Ovary (tissue), 1 donor: ENCODE measurements around the gene MCCC1.

ENCODE experiments used
- EP300 ChIP-seq: sonication (generic); formaldehyde crosslinking; IDR thresholded peaks from one replicate; pipeline ENCODE4 v1.6.1; 2017; ENCODE audit warnings: antibody characterized with exemption
- POLR2A ChIP-seq: fragments of 450-650 bp; IDR thresholded peaks from one replicate; pipeline ENCODE4 v1.6.1; 2017; ENCODE audit warnings: antibody characterized with exemption, mild to moderate bottlenecking, moderate library complexity

- TF ChIP-seq POLR2A (no peak), EP300 (no peak)
These were observed 61.1 kb downstream of the MCCC1 start for GRCh38 chr3:183038221-183038620.
